Chondrocyte (in vitro differentiated cells): ENCODE results near the gene LEMD2. TPM values are rescaled to one million over a fixed set of nuclear protein-coding genes. Genes with fewer than 3 reads are reported as not detected.
A peak's percentile ranks its signal among the peaks of the same experiment; 100 is the strongest.

Experiments used
- DNase-seq: peaks from one replicate; pipeline ENCODE4 v3.0.0; 2021; ENCODE audit warnings: mixed read lengths, low spot score
- H3K27ac Mint-ChIP-seq: one replicate; pipeline ENCODE4 v1.8.0; 2021; ENCODE audit warnings: mild to moderate bottlenecking, moderate library complexity, mixed read lengths; ENCODE audit not compliant: unreplicated experiment
- H3K27me3 Mint-ChIP-seq: 2 replicates; pipeline ENCODE4 v1.8.0; 2021; ENCODE audit warnings: low read depth, mixed read lengths
- H3K36me3 Mint-ChIP-seq: 2 replicates; pipeline ENCODE4 v1.8.0; 2021; ENCODE audit warnings: low read depth, mixed read lengths
- H3K4me1 Mint-ChIP-seq: 2 replicates; pipeline ENCODE4 v1.8.0; 2021; ENCODE audit warnings: low read depth, mild to moderate bottlenecking, mixed read lengths
- H3K4me3 Mint-ChIP-seq: one replicate; pipeline ENCODE4 v1.8.0; 2021; ENCODE audit warnings: mild to moderate bottlenecking, moderate library complexity, mixed read lengths; ENCODE audit not compliant: unreplicated experiment
- H3K9me3 Mint-ChIP-seq: 2 replicates; pipeline ENCODE4 v1.8.0; 2021; ENCODE audit warnings: low read depth, mixed read lengths
- CTCF ChIP-seq: fragments of 200-600 bp; sonication (generic); IDR thresholded peaks from 2 replicates; pipeline ENCODE4 v1.5.0; 2021; ENCODE audit warnings: antibody characterized with exemption, mild to moderate bottlenecking, moderate library complexity
- total RNA-seq: library from RNA; stranded (reverse); gene quantifications from 3 replicates; pipeline ENCODE4 v1.2.1, GENCODE V29; 2021

Gene LEMD2
- total RNA-seq, 1 donor from 2014 or later, result 60.1 TPM

- H3K27me3 Mint-ChIP-seq, result no peaks in the 10 kb centered on the region
- no peak overlapping the region for H3K4me3 Mint-ChIP-seq
- no peak for DNase-seq
- no peaks in the 10 kb centered on the region for H3K9me3 Mint-ChIP-seq
- H3K4me1 Mint-ChIP-seq, result peaks cover 7% of the 10 kb centered on the region
- H3K36me3 Mint-ChIP-seq, result peaks cover 4% of the 10 kb centered on the region
- no peak for TF ChIP-seq CTCF
- H3K27ac Mint-ChIP-seq, result no peak overlapping the region
Measured at GRCh38 chr6:33732385-33732784, 56.5 kb downstream of the LEMD2 start.

- peaks cover 4% of the 10 kb centered on the region for H3K36me3 Mint-ChIP-seq
- TF ChIP-seq CTCF, result no peak
- no peaks in the 10 kb centered on the region for H3K27me3 Mint-ChIP-seq
- H3K4me1 Mint-ChIP-seq, result peaks cover 1% of the 10 kb centered on the region
- no peaks in the 10 kb centered on the region for H3K9me3 Mint-ChIP-seq
- no peak overlapping the region for H3K4me3 Mint-ChIP-seq
- DNase-seq, result peak; percentile 85
- H3K27ac Mint-ChIP-seq, result no peak overlapping the region
Measured at GRCh38 chr6:33731751-33732282, 57.1 kb downstream of the LEMD2 start.

- H3K4me3 Mint-ChIP-seq, result no peak overlapping the region
- H3K36me3 Mint-ChIP-seq, result peaks cover 6% of the 10 kb centered on the region
- no peaks in the 10 kb centered on the region for H3K4me1 Mint-ChIP-seq
- H3K27me3 Mint-ChIP-seq, result no peaks in the 10 kb centered on the region
- peak; percentile 78 for DNase-seq
- no peak for TF ChIP-seq CTCF
- no peak overlapping the region for H3K27ac Mint-ChIP-seq
- H3K9me3 Mint-ChIP-seq, result no peaks in the 10 kb centered on the region
Measured at GRCh38 chr6:33731035-33731434, 57.9 kb downstream of the LEMD2 start.

GRCh38 chr6:33730611-33731010, 58.3 kb downstream of the LEMD2 start:
- no peak for TF ChIP-seq CTCF
- no peak overlapping the region for H3K4me3 Mint-ChIP-seq
- peaks cover 6% of the 10 kb centered on the region for H3K36me3 Mint-ChIP-seq
- no peak for DNase-seq
- no peaks in the 10 kb centered on the region for H3K9me3 Mint-ChIP-seq
- H3K27me3 Mint-ChIP-seq, result no peaks in the 10 kb centered on the region
- no peak overlapping the region for H3K27ac Mint-ChIP-seq
- no peaks in the 10 kb centered on the region for H3K4me1 Mint-ChIP-seq

- peaks cover 6% of the 10 kb centered on the region for H3K36me3 Mint-ChIP-seq
- H3K27me3 Mint-ChIP-seq, result no peaks in the 10 kb centered on the region
- DNase-seq, result no peak
- H3K4me1 Mint-ChIP-seq, result no peaks in the 10 kb centered on the region
- no peak for TF ChIP-seq CTCF
- no peak overlapping the region for H3K4me3 Mint-ChIP-seq
- H3K9me3 Mint-ChIP-seq, result no peaks in the 10 kb centered on the region
- no peak overlapping the region for H3K27ac Mint-ChIP-seq
Measured at GRCh38 chr6:33729059-33729458, 59.9 kb downstream of the LEMD2 start.
